Measurements from ENCODE around the gene MAD1L1.

MAD1L1 gene

DNA sequence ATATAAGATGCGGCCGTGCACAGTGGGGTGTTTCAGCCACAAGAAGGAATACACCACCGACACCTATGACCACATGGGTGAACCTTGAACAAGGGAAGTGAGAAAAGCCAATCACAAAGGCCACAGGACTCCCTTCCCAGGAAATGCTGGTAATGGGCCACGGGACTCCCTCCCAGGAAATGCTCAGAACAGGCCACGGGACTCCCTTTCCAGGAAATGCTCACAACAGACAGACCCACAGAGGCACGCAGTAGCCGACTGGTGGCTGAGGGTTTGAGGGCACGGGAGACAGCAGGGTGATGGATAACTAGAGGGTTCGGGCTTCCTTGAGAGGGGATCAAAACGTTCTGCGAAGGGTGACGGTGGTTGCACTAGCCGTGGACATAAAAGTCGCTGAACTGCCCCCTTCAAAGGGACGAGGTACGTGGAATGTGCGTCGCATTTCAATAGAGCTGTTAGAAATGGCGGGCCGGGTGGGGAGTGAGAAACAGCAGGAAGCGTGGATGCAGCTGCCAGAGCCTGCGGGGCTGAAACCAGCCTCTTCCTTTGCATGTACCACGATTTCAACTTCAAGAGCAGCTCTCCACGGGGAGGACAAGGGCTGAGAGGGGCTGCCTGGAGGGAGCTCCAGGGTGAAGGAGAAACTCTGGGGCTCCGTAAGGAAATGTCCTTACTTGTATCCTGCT lies 288.7 kb downstream of the MAD1L1 start:
- Histone ChIP-seq H3K4me1 (ENCODE audit: control insufficient read depth in 2 of 2, insufficient read depth in 2 of 2, low read length in 2 of 2) (peaks cover 5% of the 10 kb centered on the region in 2 donors), H3K4me3 (ENCODE audit: low read length in 2 of 2) (no peak overlapping the region), H3K9ac (ENCODE audit: low read depth in 1 of 2, low read length in 2 of 2) (no peak overlapping the region), H3K27me3 (ENCODE audit: control insufficient read depth in 2 of 2, insufficient read depth in 2 of 2, low read length in 2 of 2) (no peaks in the 10 kb centered on the region), H3K27ac (ENCODE audit: low read depth in 2 of 2, low read length in 2 of 2) (no peak overlapping the region), H3K9me3 (ENCODE audit: control insufficient read depth in 2 of 2, low read length in 2 of 2) (no peaks in the 10 kb centered on the region), H3K36me3 (ENCODE audit: control insufficient read depth in 2 of 2, insufficient read depth in 2 of 2, low read length in 2 of 2) (no peaks in the 10 kb centered on the region)

DNA sequence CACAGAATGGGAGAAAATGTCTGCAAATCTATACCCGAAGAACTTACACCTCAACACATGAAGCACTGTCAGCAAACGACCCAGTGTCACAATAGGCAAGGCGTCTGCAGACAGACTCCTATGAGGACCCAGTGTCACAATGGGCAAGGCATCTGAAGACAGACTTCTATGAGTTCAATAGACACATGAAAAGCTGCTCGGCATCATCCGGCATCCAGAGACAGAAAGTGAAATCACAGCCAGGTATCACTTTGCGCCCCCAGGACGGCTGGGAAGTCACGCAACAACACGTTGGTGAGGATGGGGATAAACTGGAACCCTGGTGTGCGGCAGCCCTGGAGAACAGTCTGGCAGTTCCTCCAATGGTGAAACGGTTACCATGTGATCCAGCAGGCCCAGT lies 289.4 kb downstream of the MAD1L1 start:
- Histone ChIP-seq H3K36me3 (ENCODE audit: control insufficient read depth in 2 of 2, insufficient read depth in 2 of 2, low read length in 2 of 2) (no peaks in the 10 kb centered on the region), H3K27ac (ENCODE audit: low read depth in 2 of 2, low read length in 2 of 2) (no peak overlapping the region), H3K9me3 (ENCODE audit: control insufficient read depth in 2 of 2, low read length in 2 of 2) (no peaks in the 10 kb centered on the region), H3K4me1 (ENCODE audit: control insufficient read depth in 2 of 2, insufficient read depth in 2 of 2, low read length in 2 of 2) (peaks cover 5% of the 10 kb centered on the region in 2 donors), H3K9ac (ENCODE audit: low read depth in 1 of 2, low read length in 2 of 2) (no peak overlapping the region), H3K27me3 (ENCODE audit: control insufficient read depth in 2 of 2, insufficient read depth in 2 of 2, low read length in 2 of 2) (no peaks in the 10 kb centered on the region), H3K4me3 (ENCODE audit: low read length in 2 of 2) (no peak overlapping the region)

DNA sequence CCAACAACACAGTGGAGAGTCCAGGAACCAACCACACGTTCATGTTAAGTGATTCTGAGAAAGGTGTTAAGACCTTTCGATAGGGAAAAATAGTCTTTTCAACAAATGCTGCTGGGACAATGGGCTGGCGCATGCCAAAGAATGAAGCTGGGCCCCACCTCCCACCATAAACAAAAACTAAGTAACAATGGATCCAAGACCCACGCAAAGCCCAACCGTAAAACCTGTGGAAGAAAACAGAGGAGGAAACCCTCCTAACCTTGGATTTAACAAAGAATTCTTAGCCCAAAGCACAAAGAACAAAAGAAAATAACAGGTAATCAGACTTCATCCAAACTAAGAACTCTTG lies 289.8 kb downstream of the MAD1L1 start:
- Histone ChIP-seq H3K27me3 (ENCODE audit: control insufficient read depth in 2 of 2, insufficient read depth in 2 of 2, low read length in 2 of 2) (no peaks in the 10 kb centered on the region), H3K9me3 (ENCODE audit: control insufficient read depth in 2 of 2, low read length in 2 of 2) (no peaks in the 10 kb centered on the region), H3K9ac (ENCODE audit: low read depth in 1 of 2, low read length in 2 of 2) (no peak overlapping the region), H3K4me1 (ENCODE audit: control insufficient read depth in 2 of 2, insufficient read depth in 2 of 2, low read length in 2 of 2) (peaks cover 5% of the 10 kb centered on the region in 2 donors), H3K4me3 (ENCODE audit: low read length in 2 of 2) (no peak overlapping the region), H3K36me3 (ENCODE audit: control insufficient read depth in 2 of 2, insufficient read depth in 2 of 2, low read length in 2 of 2) (no peaks in the 10 kb centered on the region), H3K27ac (ENCODE audit: low read depth in 2 of 2, low read length in 2 of 2) (no peak overlapping the region)

DNA sequence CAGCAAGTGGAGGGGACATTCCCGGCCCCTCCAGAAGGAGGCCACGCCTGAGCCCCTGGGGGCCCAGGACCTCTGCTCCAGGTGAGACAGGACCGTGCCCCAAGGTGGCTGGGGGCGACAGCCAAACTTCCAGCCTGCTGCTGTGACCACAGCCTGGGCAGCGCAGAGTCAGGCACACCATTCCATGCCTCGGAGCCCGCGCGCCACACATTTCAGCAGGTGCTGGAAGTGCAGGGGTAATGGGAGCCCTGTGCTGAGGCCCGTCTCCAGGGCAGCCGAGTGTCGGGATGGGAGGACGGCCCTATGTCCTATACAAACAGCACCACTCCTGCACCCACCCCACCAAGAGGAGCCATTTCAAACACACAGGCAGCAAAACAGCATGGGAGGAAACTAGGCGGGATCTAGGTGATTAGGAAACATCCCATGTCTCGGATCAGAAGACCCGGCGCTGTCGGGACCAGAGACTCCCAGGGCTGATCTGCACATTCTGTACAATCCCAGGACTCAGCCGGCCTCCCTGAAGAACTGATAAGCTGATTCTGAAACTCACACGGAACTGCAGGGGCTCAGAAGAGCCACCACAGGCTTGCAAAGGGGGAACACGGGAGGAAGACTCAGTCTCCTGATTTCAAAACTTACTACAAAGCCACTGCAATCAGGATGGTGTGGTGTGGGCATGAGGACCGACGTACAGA lies 290.4 kb downstream of the MAD1L1 start:
- Histone ChIP-seq H3K4me3 (ENCODE audit: low read length in 2 of 2) (no peak overlapping the region), H3K4me1 (ENCODE audit: control insufficient read depth in 2 of 2, insufficient read depth in 2 of 2, low read length in 2 of 2) (peaks cover 5% of the 10 kb centered on the region in 2 donors), H3K27me3 (ENCODE audit: control insufficient read depth in 2 of 2, insufficient read depth in 2 of 2, low read length in 2 of 2) (no peaks in the 10 kb centered on the region), H3K9me3 (ENCODE audit: control insufficient read depth in 2 of 2, low read length in 2 of 2) (no peaks in the 10 kb centered on the region), H3K36me3 (ENCODE audit: control insufficient read depth in 2 of 2, insufficient read depth in 2 of 2, low read length in 2 of 2) (no peaks in the 10 kb centered on the region), H3K27ac (ENCODE audit: low read depth in 2 of 2, low read length in 2 of 2) (no peak overlapping the region), H3K9ac (ENCODE audit: low read depth in 1 of 2, low read length in 2 of 2) (no peak overlapping the region)

DNA sequence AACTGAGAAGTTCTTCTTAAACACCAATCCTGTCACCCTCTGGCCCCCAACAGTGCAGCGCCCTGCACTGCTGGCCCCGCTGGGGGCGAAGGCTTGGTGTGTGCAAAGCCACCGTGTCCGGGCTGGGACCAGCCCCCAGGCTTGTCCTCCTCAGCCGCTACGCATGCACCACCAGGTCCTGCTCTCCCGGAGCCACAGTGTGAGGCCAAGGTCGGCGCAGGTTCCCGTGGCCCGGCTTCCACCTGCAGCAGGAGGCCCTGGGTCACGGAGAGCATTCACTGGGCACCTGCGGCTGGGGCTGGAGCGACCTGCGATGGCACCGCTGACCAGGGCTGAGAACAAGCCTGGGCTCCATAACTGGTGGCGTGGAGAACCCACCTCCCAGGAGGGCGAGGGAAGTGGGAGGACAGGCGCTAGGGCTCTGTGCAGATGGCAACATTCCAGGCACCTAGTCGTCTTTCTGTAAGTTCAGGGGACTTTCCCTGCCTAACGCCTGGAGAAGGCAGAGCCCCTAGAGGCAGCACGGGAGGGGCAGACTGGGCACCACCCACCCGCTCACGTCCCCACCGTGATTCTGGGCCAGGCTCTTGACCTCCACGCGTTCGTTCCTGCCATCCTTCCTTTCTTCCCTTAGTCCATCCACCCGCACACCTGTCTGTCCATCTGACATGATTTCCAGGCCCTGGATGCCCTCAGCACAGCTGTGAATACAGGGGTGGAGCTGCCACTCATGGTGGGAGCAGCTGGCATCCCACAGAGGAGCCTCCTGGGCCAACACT lies 291.1 kb downstream of the MAD1L1 start:
- Histone ChIP-seq H3K4me1 (ENCODE audit: control insufficient read depth in 2 of 2, insufficient read depth in 2 of 2, low read length in 2 of 2) (peaks cover 5% of the 10 kb centered on the region in 2 donors), H3K36me3 (ENCODE audit: control insufficient read depth in 2 of 2, insufficient read depth in 2 of 2, low read length in 2 of 2) (no peaks in the 10 kb centered on the region), H3K27ac (ENCODE audit: low read depth in 2 of 2, low read length in 2 of 2) (no peak overlapping the region), H3K27me3 (ENCODE audit: control insufficient read depth in 2 of 2, insufficient read depth in 2 of 2, low read length in 2 of 2) (no peaks in the 10 kb centered on the region), H3K4me3 (ENCODE audit: low read length in 2 of 2) (no peak overlapping the region), H3K9ac (ENCODE audit: low read depth in 1 of 2, low read length in 2 of 2) (no peak overlapping the region), H3K9me3 (ENCODE audit: control insufficient read depth in 2 of 2, low read length in 2 of 2) (no peaks in the 10 kb centered on the region)

DNA sequence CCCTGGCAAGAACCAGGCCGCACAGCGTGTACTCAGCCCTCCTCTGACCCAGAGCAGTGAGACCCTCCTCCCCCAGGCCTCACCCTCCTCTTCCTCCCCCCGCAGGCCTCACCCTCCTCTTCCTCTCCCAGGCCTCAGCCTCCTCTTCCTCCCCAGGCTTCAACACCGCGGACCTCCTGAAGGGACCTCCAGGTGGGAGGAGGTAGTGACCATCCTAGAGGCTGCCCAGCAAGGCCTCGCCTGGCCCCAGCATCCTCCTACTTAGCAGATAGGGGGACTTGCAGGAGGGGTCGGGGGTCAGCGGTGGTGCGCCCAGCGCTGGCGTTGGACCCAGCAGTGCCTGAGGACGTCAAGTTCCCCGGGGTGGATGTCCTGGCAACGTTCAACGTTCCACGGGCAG lies 291.9 kb downstream of the MAD1L1 start:
- Histone ChIP-seq H3K4me3 (ENCODE audit: low read length in 2 of 2) (peak overlapping the region in 1 of 2 donors; percentile 73), H3K27ac (ENCODE audit: low read depth in 2 of 2, low read length in 2 of 2) (peak overlapping the region in 1 of 2 donors; percentile 75), H3K36me3 (ENCODE audit: control insufficient read depth in 2 of 2, insufficient read depth in 2 of 2, low read length in 2 of 2) (peaks cover 0 to under 1% of the 10 kb centered on the region in 2 donors), H3K9me3 (ENCODE audit: control insufficient read depth in 2 of 2, low read length in 2 of 2) (no peaks in the 10 kb centered on the region), H3K9ac (ENCODE audit: low read depth in 1 of 2, low read length in 2 of 2) (peak overlapping the region in 1 of 2 donors; percentile 8), H3K4me1 (ENCODE audit: control insufficient read depth in 2 of 2, insufficient read depth in 2 of 2, low read length in 2 of 2) (peaks cover 5% of the 10 kb centered on the region in 2 donors), H3K27me3 (ENCODE audit: control insufficient read depth in 2 of 2, insufficient read depth in 2 of 2, low read length in 2 of 2) (no peaks in the 10 kb centered on the region)

DNA sequence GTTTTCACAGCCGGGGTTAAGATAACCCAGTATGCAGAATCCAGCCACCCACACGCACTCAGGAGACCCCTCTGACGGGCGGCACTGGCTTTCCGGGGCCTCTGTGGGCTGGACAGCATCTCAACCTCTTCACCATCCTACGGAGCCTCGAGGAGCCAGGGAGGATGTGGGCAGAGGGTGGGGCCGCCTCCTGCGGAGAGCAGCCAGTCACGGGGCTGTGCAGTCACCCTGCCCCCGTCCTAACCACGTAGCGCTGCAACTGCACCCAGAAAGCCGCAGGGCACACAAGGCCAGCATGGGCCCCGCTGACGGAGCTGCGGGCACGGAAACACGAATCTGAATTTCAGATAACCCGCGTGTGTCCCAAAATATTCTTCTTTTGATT lies 292.4 kb downstream of the MAD1L1 start:
- no peaks in the 10 kb centered on the region for H3K9me3 ChIP-seq (ENCODE audit: control insufficient read depth in 2 of 2, low read length in 2 of 2)
- H3K4me3 ChIP-seq (ENCODE audit: low read length in 2 of 2), result peak overlapping the region; percentile 30 to 73
- peak overlapping the region; percentile 8 to 38 for H3K9ac ChIP-seq (ENCODE audit: low read depth in 1 of 2, low read length in 2 of 2)
- H3K27me3 ChIP-seq (ENCODE audit: control insufficient read depth in 2 of 2, insufficient read depth in 2 of 2, low read length in 2 of 2), result no peaks in the 10 kb centered on the region
- H3K27ac ChIP-seq (ENCODE audit: low read depth in 2 of 2, low read length in 2 of 2), result peak overlapping the region; percentile 58 to 75
- peaks cover 5% of the 10 kb centered on the region in 2 donors for H3K4me1 ChIP-seq (ENCODE audit: control insufficient read depth in 2 of 2, insufficient read depth in 2 of 2, low read length in 2 of 2)
- H3K36me3 ChIP-seq (ENCODE audit: control insufficient read depth in 2 of 2, insufficient read depth in 2 of 2, low read length in 2 of 2), result peaks cover 0 to 3% of the 10 kb centered on the region in 2 donors

DNA sequence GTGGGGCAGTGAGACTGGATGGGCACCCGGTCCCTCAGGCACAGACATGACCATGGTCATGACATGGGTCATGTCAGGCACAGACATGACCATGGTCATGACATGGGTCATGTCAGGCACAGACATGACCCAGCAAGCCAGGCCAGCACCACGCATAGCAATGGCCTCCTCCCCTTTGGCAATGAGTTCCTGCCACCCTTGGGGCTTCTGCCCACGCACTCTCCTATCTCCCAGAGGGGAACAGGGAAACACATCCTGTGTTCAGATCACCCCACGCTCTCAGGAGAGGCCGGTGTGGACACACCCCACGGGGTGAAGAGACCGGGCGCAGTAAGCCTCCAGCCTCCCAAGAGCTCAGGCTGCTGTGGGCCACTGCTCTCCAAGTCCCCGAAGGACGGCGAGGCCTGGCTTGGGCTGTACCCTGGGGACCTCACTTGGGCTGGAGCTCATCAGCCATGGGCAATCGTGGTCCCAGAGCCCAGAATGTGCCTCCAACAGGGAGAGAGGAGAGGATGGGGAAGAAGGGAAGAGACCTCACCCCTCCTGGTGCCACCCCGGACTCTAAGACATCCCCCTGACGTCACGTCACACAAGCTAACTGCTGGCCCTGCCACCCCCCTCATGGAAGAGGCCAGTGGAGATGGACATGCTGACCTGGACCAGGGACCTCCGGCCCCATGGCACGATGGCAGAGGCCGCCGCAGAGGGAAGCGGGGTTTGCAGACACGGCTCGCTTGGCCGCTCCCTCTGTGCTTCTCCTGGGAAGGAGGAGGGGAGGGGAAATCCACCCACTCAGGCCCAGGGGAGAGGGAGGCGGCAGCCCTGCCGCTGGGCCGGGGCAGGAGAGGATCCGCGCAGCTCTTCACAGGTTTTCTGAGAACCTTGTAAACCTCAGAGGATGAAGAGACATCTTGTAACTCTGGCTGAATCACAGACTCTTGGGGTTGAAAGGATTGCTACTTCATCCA lies 293.0 kb downstream of the MAD1L1 start:
- Histone ChIP-seq H3K4me1 (ENCODE audit: control insufficient read depth in 2 of 2, insufficient read depth in 2 of 2, low read length in 2 of 2) (peaks cover 5% of the 10 kb centered on the region in 2 donors), H3K27me3 (ENCODE audit: control insufficient read depth in 2 of 2, insufficient read depth in 2 of 2, low read length in 2 of 2) (no peaks in the 10 kb centered on the region), H3K36me3 (ENCODE audit: control insufficient read depth in 2 of 2, insufficient read depth in 2 of 2, low read length in 2 of 2) (peaks cover 0 to 3% of the 10 kb centered on the region in 2 donors), H3K9me3 (ENCODE audit: control insufficient read depth in 2 of 2, low read length in 2 of 2) (no peaks in the 10 kb centered on the region), H3K27ac (ENCODE audit: low read depth in 2 of 2, low read length in 2 of 2) (peak overlapping the region; percentile 58 to 68), H3K9ac (ENCODE audit: low read depth in 1 of 2, low read length in 2 of 2) (peak overlapping the region; percentile 16 to 38), H3K4me3 (ENCODE audit: low read length in 2 of 2) (peak overlapping the region; percentile 30 to 73)

DNA sequence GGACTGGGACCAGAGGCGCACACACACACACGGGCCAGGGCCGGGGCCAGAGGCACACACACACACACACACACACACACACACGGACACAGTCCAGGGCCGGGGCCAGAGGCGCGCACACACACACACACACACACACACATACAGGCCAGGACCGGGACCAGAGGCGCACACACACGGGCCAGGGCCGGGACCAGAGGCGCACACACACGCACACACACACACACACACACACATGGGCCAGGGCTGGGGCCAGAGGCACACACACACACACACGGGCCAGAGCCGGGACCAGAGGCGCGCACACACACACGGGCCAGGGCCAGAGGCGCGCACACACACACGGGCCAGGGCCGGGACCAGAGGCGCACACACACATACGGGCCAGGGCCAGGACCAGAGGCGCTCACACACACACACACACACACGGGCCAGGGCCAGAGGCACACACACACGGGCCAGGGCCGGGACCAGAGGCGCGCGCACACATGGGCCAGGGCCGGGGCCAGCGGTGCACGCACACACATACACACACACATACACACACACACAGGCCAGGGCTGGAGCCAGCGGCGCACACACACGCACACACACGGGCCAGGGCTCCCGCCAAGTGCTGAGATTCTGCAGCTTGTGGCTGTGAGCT lies 293.8 kb downstream of the MAD1L1 start:
- Histone ChIP-seq H3K27me3 (ENCODE audit: control insufficient read depth in 2 of 2, insufficient read depth in 2 of 2, low read length in 2 of 2) (no peaks in the 10 kb centered on the region), H3K4me3 (ENCODE audit: low read length in 2 of 2) (peak overlapping the region in 1 of 2 donors; percentile 73), H3K4me1 (ENCODE audit: control insufficient read depth in 2 of 2, insufficient read depth in 2 of 2, low read length in 2 of 2) (peaks cover 5% of the 10 kb centered on the region in 2 donors), H3K9me3 (ENCODE audit: control insufficient read depth in 2 of 2, low read length in 2 of 2) (no peaks in the 10 kb centered on the region), H3K36me3 (ENCODE audit: control insufficient read depth in 2 of 2, insufficient read depth in 2 of 2, low read length in 2 of 2) (peaks cover 0 to 3% of the 10 kb centered on the region in 2 donors), H3K9ac (ENCODE audit: low read depth in 1 of 2, low read length in 2 of 2) (no peak overlapping the region), H3K27ac (ENCODE audit: low read depth in 2 of 2, low read length in 2 of 2) (no peak overlapping the region)

Data from mucosa of rectum (tissue), 2 donors.